K562 (cell line): Measurements from ENCODE around the gene UBE2O. TPM values are rescaled to one million over a fixed set of nuclear protein-coding genes. Genes with fewer than 3 reads are reported as not detected.

Experiments
- ARID1B ChIP-seq: fragments of 450-650 bp; IDR thresholded peaks from 2 replicates; pipeline ENCODE4 v1.6.1; 2016; ENCODE audit warnings: antibody characterized with exemption, mild to moderate bottlenecking, inconsistent platforms
- BCOR ChIP-seq: fragments of 450-650 bp; IDR thresholded peaks from 2 replicates; pipeline ENCODE4 v1.6.1; 2016
- CCAR2 ChIP-seq: fragments of 200-400 bp; formaldehyde crosslinking; IDR thresholded peaks from 2 replicates; pipeline ENCODE4 v1.6.1; 2017; ENCODE audit warnings: mild to moderate bottlenecking, low read depth, low read length
- KLF1 ChIP-seq: fragments of 450-650 bp; IDR thresholded peaks from 2 replicates; pipeline ENCODE4 v1.6.1; 2016; ENCODE audit warnings: missing genetic modification characterization, missing compliant biosample characterization
- NEUROD1 ChIP-seq: fragments of 150-350 bp; IDR thresholded peaks from 2 replicates; pipeline ENCODE4 v1.6.1; 2014; ENCODE audit warnings: borderline replicate concordance, low read length, low read depth; ENCODE audit not compliant: partially characterized antibody
- NFATC3 ChIP-seq: fragments of 450-650 bp; IDR thresholded peaks from 2 replicates; pipeline ENCODE4 v1.6.1; 2017; ENCODE audit warnings: mild to moderate bottlenecking
- NR2F6 ChIP-seq: fragments of 450-650 bp; formaldehyde crosslinking; IDR thresholded peaks from 2 replicates; pipeline ENCODE4 v1.4.0; 2020; ENCODE audit warnings: mild to moderate bottlenecking
- POLR2G ChIP-seq: fragments of 200-400 bp; formaldehyde crosslinking; IDR thresholded peaks from 2 replicates; pipeline ENCODE4 v1.6.1; 2017; ENCODE audit warnings: low read depth, mild to moderate bottlenecking, antibody characterized with exemption, low read length, moderate library complexity
- TAF15 ChIP-seq: fragments of 200-400 bp; formaldehyde crosslinking; IDR thresholded peaks from 2 replicates; pipeline ENCODE4 v1.6.1; 2017; ENCODE audit warnings: mild to moderate bottlenecking, low read depth, low read length, moderate library complexity
- ZNF134 ChIP-seq: fragments of 250-450 bp; sonication (Bioruptor Pico); conservative IDR thresholded peaks from 2 replicates; pipeline ENCODE4 v1.4.0; 2020
- ZNF707 ChIP-seq: fragments of 250-450 bp; sonication (Bioruptor Pico); conservative IDR thresholded peaks from 2 replicates; pipeline ENCODE4 v1.8.0; 2022; ENCODE audit warnings: inconsistent platforms, mild to moderate bottlenecking, moderate library complexity
- ZSCAN32 ChIP-seq: fragments of 450-650 bp; formaldehyde crosslinking; IDR thresholded peaks from 2 replicates; pipeline ENCODE4 v1.4.0; 2020; ENCODE audit warnings: mild to moderate bottlenecking, moderate library complexity
- polyA plus RNA-seq, 8 experiments: library from polyadenylated mRNA; depleted of rRNA in 4 of 8; stranded (reverse) in 5 of 8; unstranded in 3 of 8; fragments of >200 nt; fragmentation: Nextera tagmentation in 2 of 8; fragmentation: Illumina TruSeq in 1 of 8; extraction: Ambion mirVana in 2 of 8; extraction: Trizol in 1 of 8; gene quantifications; 2 replicates each; pipeline versions ENCODE4 v1.2.1 to v1.2.3, GENCODE V29; 2011 to 2014; ENCODE audit warnings: inconsistent platforms in 1 of 8, missing spikeins in 1 of 8
- total RNA-seq, 7 experiments: library from RNA; depleted of rRNA in 6 of 7; stranded (reverse); fragments of >200 nt in 6 of 7; fragmentation: Illumina TruSeq in 2 of 7; extraction: Trizol in 2 of 7; gene quantifications; 2 replicates each; pipeline versions ENCODE4 v1.2.1 to v1.2.3, GENCODE V29; 2011 to 2021; ENCODE audit warnings: low replicate concordance in 1 of 7
- TF ChIP-seq, protein P1 (sequence below): fragments of 250-450 bp; sonication (Bioruptor Pico); IDR thresholded peaks from 2 replicates; pipeline ENCODE4 v1.4.0; 2020
- TF ChIP-seq, protein P2 (sequence below), 3 experiments: fragments of 200-800 bp in 1 of 3; fragments of 250-450 bp in 1 of 3; fragments of 450-650 bp in 1 of 3; sonication (Bioruptor Pico) in 1 of 3; sonication (Bioruptor generic) in 1 of 3; formaldehyde crosslinking in 1 of 3; IDR thresholded peaks; 2 replicates each; pipeline versions ENCODE4 v1.6.1 to v1.8.0; 2016 to 2022; ENCODE audit warnings: mild to moderate bottlenecking in 2 of 3, missing genetic modification characterization in 2 of 3, missing compliant biosample characterization in 1 of 3, moderate library complexity in 1 of 3
- TF ChIP-seq, protein P3 (sequence below), 2 experiments: IDR thresholded peaks; 2 replicates each; pipeline ENCODE4 v1.6.1; 2012; ENCODE audit warnings: improper control_type of control experiment in 2 of 2, low read depth in 2 of 2, low read length in 2 of 2, borderline replicate concordance in 1 of 2

The UBE2O gene
- total and polyA plus RNA-seq, 9 of the 15 experiments (the other 6 are each of a cell fraction or from before 2014, with no cell fraction given): 1.6 to 39.7 (median 13.3) TPM

DNA sequence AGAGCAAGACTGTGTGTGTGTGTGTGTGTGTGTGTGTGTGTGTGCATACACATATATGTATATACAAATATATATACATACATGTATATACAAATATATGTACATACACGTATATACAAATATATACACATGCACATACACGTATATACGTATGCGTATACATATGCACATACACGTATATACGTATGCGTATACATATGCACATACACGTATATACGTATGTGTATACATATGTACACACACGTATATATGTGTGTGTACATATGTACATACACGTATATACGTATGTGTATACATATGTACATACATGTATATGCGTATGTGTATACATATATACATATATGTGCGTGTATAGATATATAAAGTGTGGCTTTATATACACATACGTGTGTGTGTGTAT lies 37.2 kb downstream of the UBE2O start (continued):
- TF ChIP-seq, protein P1, sequence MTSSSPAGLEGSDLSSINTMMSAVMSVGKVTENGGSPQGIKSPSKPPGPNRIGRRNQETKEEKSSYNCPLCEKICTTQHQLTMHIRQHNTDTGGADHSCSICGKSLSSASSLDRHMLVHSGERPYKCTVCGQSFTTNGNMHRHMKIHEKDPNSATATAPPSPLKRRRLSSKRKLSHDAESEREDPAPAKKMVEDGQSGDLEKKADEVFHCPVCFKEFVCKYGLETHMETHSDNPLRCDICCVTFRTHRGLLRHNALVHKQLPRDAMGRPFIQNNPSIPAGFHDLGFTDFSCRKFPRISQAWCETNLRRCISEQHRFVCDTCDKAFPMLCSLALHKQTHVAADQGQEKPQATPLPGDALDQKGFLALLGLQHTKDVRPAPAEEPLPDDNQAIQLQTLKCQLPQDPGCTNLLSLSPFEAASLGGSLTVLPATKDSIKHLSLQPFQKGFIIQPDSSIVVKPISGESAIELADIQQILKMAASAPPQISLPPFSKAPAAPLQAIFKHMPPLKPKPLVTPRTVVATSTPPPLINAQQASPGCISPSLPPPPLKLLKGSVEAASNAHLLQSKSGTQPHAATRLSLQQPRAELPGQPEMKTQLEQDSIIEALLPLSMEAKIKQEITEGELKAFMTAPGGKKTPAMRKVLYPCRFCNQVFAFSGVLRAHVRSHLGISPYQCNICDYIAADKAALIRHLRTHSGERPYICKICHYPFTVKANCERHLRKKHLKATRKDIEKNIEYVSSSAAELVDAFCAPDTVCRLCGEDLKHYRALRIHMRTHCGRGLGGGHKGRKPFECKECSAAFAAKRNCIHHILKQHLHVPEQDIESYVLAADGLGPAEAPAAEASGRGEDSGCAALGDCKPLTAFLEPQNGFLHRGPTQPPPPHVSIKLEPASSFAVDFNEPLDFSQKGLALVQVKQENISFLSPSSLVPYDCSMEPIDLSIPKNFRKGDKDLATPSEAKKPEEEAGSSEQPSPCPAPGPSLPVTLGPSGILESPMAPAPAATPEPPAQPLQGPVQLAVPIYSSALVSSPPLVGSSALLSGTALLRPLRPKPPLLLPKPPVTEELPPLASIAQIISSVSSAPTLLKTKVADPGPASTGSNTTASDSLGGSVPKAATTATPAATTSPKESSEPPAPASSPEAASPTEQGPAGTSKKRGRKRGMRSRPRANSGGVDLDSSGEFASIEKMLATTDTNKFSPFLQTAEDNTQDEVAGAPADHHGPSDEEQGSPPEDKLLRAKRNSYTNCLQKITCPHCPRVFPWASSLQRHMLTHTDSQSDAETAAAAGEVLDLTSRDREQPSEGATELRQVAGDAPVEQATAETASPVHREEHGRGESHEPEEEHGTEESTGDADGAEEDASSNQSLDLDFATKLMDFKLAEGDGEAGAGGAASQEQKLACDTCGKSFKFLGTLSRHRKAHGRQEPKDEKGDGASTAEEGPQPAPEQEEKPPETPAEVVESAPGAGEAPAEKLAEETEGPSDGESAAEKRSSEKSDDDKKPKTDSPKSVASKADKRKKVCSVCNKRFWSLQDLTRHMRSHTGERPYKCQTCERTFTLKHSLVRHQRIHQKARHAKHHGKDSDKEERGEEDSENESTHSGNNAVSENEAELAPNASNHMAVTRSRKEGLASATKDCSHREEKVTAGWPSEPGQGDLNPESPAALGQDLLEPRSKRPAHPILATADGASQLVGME: no peak
- TF ChIP-seq NR2F6 (CRISPR knock-in tag): peak; percentile 77; the same call in 1 of the 2 replicates
- TF ChIP-seq, protein P2, sequence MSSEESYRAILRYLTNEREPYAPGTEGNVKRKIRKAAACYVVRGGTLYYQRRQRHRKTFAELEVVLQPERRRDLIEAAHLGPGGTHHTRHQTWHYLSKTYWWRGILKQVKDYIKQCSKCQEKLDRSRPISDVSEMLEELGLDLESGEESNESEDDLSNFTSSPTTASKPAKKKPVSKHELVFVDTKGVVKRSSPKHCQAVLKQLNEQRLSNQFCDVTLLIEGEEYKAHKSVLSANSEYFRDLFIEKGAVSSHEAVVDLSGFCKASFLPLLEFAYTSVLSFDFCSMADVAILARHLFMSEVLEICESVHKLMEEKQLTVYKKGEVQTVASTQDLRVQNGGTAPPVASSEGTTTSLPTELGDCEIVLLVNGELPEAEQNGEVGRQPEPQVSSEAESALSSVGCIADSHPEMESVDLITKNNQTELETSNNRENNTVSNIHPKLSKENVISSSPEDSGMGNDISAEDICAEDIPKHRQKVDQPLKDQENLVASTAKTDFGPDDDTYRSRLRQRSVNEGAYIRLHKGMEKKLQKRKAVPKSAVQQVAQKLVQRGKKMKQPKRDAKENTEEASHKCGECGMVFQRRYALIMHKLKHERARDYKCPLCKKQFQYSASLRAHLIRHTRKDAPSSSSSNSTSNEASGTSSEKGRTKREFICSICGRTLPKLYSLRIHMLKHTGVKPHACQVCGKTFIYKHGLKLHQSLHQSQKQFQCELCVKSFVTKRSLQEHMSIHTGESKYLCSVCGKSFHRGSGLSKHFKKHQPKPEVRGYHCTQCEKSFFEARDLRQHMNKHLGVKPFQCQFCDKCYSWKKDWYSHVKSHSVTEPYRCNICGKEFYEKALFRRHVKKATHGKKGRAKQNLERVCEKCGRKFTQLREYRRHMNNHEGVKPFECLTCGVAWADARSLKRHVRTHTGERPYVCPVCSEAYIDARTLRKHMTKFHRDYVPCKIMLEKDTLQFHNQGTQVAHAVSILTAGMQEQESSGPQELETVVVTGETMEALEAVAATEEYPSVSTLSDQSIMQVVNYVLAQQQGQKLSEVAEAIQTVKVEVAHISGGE (CRISPR knock-in tag; IDR thresholded peaks at IDR 0.05): peak in 1 of 3 experiments; percentile 63; a peak in 2 of 6 replicates
- no peak for TF ChIP-seq TAF15
- no peak for TF ChIP-seq NEUROD1
- TF ChIP-seq CCAR2: no peak
- TF ChIP-seq NFATC3: no peak
- no peak for TF ChIP-seq ARID1B
- peak; percentile 47; the same call in 1 of the 2 replicates for TF ChIP-seq ZNF707 (CRISPR knock-in tag)
- TF ChIP-seq POLR2G: no peak
- TF ChIP-seq BCOR: no peak
- TF ChIP-seq ZNF134: no peak
- no peak for TF ChIP-seq KLF1
- TF ChIP-seq, protein P3, sequence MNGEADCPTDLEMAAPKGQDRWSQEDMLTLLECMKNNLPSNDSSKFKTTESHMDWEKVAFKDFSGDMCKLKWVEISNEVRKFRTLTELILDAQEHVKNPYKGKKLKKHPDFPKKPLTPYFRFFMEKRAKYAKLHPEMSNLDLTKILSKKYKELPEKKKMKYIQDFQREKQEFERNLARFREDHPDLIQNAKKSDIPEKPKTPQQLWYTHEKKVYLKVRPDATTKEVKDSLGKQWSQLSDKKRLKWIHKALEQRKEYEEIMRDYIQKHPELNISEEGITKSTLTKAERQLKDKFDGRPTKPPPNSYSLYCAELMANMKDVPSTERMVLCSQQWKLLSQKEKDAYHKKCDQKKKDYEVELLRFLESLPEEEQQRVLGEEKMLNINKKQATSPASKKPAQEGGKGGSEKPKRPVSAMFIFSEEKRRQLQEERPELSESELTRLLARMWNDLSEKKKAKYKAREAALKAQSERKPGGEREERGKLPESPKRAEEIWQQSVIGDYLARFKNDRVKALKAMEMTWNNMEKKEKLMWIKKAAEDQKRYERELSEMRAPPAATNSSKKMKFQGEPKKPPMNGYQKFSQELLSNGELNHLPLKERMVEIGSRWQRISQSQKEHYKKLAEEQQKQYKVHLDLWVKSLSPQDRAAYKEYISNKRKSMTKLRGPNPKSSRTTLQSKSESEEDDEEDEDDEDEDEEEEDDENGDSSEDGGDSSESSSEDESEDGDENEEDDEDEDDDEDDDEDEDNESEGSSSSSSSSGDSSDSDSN (IDR thresholded peaks at IDR 0.05; ENCODE audit: borderline replicate concordance in 1 of 2, low read depth in 2 of 2, low read length in 2 of 2): no peak
- no peak for TF ChIP-seq ZSCAN32 (CRISPR knock-in tag)
